HepG2 (cell line): ENCODE measurements around the gene KLC4. TPM values are rescaled to one million over a fixed set of nuclear protein-coding genes. Genes with fewer than 3 reads are reported as not detected.

ENCODE experiments used
- ATF6 ChIP-seq: sonication (generic); formaldehyde crosslinking; conservative IDR thresholded peaks from 2 replicates; pipeline ENCODE4 v1.4.0; 2020; ENCODE audit warnings: missing genetic modification reagents
- FOXA1 ChIP-seq, 2 experiments: fragments of 450-650 bp in 1 of 2; sonication (generic) in 1 of 2; formaldehyde crosslinking in 1 of 2; IDR thresholded peaks; 2 replicates each; pipeline versions ENCODE4 v1.4.0 to v1.6.1; 2016 to 2020; ENCODE audit warnings: missing genetic modification reagents in 1 of 2
- MTA3 ChIP-seq: sonication (generic); formaldehyde crosslinking; IDR thresholded peaks from 2 replicates; pipeline ENCODE4 v1.4.0; 2020; ENCODE audit warnings: missing genetic modification reagents
- PRDM15 ChIP-seq: sonication (generic); formaldehyde crosslinking; IDR thresholded peaks from 2 replicates; pipeline ENCODE4 v1.4.0; 2020; ENCODE audit warnings: missing genetic modification reagents
- SNAPC4 ChIP-seq: sonication (generic); formaldehyde crosslinking; IDR thresholded peaks from 2 replicates; pipeline ENCODE4 v1.4.0; 2020; ENCODE audit warnings: mild to moderate bottlenecking, missing genetic modification reagents
- STAG1 ChIP-seq: sonication (generic); formaldehyde crosslinking; IDR thresholded peaks from 2 replicates; pipeline ENCODE4 v1.4.0; 2020; ENCODE audit warnings: missing genetic modification reagents
- ZNF280B ChIP-seq: sonication (generic); formaldehyde crosslinking; IDR thresholded peaks from 2 replicates; pipeline ENCODE4 v1.5.0; 2020; ENCODE audit warnings: missing genetic modification reagents, mild to moderate bottlenecking, borderline replicate concordance
- ZNF335 ChIP-seq: sonication (generic); formaldehyde crosslinking; IDR thresholded peaks from 2 replicates; pipeline ENCODE4 v1.4.0; 2020; ENCODE audit warnings: missing genetic modification reagents
- ZNF572 ChIP-seq: sonication (generic); formaldehyde crosslinking; IDR thresholded peaks from 2 replicates; pipeline ENCODE4 v1.5.1; 2020; ENCODE audit warnings: mild to moderate bottlenecking, missing genetic modification reagents
- polyA plus RNA-seq, 8 experiments: library from polyadenylated mRNA; depleted of rRNA in 3 of 8; stranded (reverse) in 7 of 8; unstranded in 1 of 8; fragments of >200 nt; fragmentation: Illumina TruSeq in 4 of 8; extraction: Trizol in 4 of 8; gene quantifications; 2 replicates each; pipeline versions ENCODE4 v1.2.1 to v1.2.3, GENCODE V29; 2011 to 2016; ENCODE audit warnings: low read depth in 4 of 8, missing spikeins in 1 of 8, mixed read lengths in 1 of 8; ENCODE audit not compliant: insufficient read depth in 1 of 8
- total RNA-seq, 5 experiments: library from RNA; depleted of rRNA; stranded (reverse); fragments of >200 nt; fragmentation: Illumina TruSeq; extraction: Trizol; gene quantifications; 2 replicates each; pipeline ENCODE4 v1.2.3, GENCODE V29; 2016; ENCODE audit warnings: low read depth in 1 of 5

KLC4 gene
- total and polyA plus RNA-seq, 2 of the 13 experiments (the other 11 are each of a cell fraction or from before 2014, with no cell fraction given): 45.4 to 70.4 TPM

GRCh38 chr6:43076464-43077332 is 17.3 kb downstream of the KLC4 start (continued):
- TF ChIP-seq PRDM15 (CRISPR knock-in tag) (peak; percentile 98), MTA3 (CRISPR knock-in tag) (no peak), ATF6 (CRISPR knock-in tag) (no peak), ZNF572 (CRISPR knock-in tag) (peak; percentile 35; the same call in 1 of the 2 replicates), ZNF335 (CRISPR knock-in tag) (no peak; the same call in 1 of the 2 replicates), SNAPC4 (CRISPR knock-in tag) (no peak), STAG1 (0 out of 2 replicates have a peak, but pooled peaks have one; percentile 20), ZNF280B (CRISPR knock-in tag) (peak; percentile 42; the same call in 1 of the 2 replicates), FOXA1 (IDR thresholded peaks at IDR 0.05) (no peak), FOXA1 (CRISPR knock-in tag; IDR thresholded peaks at IDR 0.05) (no peak; the same call in 1 of the 2 replicates)
